NCI-H2081 treated with DMSO at 0.1 percent for 48 hours (cell line): ENCODE data around the gene RBM19.

Experiments
- DNase-seq: peaks from one replicate; lab custom pipeline; 2025; lab: John Stamatoyannopoulos, UW

RBM19 gene

DNA sequence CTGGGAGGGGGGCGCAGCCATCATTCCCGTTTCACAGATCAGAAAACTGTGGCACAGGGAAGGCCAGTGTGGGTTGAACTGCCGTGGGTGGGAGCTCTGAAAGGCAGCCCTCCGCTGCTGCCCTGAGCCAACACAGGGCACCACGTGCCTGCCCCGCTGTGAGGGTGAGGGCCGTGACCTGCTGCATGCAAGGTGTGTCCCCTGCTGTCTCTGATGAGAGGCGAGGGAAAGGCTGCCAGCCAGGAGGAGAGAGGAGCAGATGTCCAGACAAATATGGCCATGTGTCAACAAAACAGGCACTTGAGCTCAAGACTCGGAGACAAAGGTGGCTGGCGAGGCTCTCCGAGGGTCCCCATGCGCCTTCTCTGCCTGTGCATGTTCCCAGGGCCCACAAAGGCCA is 108.8 kb downstream of the RBM19 start:
- DNase-seq = no peak

DNA sequence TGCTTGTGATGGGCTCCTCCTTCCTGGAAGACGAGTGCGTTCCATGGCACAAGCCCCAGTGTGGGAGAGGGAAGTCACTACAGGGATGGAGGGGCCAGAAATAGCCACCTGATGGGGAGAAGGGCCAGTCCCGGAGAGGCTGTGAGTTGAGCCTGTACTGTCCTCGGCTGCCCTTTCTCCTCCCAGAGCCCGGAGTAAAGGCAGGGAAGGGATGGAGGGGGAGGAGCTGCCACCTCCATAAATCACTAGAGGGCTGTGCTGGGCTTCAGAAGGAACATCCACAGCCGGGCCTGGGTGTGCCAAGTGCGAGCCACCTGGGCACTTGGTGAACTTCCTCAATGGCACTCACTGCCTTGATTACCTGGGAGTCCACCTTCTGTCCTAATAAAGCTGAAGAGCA is 110.1 kb downstream of the RBM19 start:
- DNase-seq = no peak

DNA sequence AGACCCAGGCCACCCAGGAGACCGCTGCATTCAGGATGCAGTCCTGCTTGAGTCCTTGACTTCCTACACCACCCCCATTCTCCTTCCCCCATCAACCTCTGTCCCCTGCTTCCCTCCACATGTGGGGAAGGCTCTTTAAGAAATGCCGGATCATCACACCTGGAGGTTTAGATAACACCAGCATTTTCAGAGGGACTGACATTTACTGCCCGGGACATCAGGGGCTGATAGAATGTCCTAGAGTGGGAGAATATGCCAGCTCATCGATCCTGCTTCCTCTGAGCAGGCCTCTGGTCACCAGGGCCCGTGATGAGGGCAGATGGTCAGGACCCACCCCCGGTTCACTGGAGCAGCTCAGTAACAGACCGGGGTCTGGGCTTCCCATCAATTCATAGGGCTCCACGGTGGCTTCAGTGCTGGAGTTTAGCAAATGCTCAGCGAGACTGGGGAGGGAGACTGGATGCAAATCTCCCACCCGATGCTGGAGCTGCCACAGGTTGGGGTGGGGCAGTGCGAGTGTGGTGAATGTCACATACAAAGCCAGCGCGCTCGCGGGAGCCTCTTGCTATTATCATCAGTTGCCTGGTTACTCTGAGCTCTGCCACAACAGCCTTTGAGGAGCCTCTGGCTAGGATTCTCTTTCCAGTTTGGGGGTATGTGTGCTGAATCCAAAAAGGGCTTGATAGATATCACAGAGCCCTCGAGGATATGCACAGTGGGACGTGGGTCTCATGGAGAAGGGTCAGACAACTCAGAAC is 111.6 kb downstream of the RBM19 start:
- DNase-seq = no peak

DNA sequence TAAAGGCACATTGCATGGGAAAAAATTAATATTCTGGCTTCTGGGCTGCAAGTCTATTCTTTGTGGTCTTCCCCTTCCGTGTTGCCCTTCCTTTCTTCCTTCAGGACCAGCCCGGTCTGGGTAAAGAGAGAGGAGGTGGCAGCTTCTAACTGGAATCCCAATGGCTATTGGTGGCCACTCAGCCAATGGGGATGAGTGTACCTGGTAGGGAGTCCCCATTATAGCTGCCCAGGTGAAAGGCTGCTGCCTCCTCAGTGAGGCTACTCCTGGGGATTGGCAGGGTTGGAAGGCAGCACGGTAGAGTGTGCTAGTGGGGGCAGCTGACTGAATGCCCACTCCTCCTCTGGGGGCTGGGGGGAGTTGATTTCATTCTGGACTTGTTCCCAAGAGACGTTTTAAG is 112.6 kb downstream of the RBM19 start:
- DNase-seq = no peak

DNA sequence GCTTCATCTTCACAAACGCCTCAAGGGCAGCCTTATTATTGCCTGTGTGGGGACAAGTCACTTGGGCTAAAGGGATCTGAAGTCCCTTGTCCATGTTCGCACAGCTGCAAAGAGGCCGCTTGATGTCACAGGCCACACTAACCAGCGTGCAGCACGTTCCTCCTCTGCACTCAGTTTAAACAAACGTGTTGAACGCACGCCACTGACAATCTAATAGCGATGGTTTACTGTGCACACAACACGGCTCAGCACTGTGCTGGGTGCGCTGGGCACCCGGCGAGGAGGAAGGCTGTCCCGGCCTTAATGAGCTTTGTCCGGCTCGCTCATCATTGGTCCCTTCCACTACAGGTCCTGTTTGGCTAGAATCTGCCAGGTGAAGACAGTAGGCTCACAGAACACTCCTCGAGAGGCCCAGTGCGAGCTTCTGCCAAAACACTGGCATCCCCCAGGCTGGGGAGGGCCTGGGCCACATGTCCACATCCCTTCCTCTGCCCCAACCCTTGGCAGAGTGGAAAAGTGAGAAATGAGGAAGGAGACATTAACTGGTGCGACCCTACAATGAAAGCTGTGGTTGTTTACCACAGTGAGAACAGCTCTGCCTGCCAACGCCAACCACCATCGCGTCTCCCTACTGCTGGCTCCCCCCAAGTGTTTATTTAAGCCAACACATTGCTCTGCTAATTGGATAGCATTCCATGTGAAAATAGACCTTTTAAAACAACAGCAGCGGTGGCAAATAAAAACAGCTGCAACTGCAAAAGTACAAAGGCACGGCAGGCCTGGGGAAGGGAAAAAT is 113.2 kb downstream of the RBM19 start:
- no peak for DNase-seq

DNA sequence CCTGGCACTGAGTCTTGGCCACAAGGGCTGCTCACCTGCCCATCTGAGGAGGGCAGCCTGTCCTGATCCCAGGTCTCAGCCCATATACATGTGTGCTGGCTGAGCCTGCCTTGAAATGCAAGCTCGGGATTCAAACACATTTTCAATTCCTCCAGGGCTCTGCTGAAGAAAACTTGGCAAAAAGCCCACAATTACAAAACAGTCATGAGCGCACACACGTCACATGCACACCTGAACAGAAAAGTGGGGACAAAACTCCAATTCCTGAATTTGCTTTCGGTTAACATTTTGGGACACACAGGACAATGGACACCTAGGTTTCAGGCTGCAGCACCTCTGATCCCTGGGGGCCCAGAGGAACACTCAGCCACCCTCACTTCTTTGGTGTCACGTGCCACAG is 113.9 kb downstream of the RBM19 start:
- DNase-seq = no peak

DNA sequence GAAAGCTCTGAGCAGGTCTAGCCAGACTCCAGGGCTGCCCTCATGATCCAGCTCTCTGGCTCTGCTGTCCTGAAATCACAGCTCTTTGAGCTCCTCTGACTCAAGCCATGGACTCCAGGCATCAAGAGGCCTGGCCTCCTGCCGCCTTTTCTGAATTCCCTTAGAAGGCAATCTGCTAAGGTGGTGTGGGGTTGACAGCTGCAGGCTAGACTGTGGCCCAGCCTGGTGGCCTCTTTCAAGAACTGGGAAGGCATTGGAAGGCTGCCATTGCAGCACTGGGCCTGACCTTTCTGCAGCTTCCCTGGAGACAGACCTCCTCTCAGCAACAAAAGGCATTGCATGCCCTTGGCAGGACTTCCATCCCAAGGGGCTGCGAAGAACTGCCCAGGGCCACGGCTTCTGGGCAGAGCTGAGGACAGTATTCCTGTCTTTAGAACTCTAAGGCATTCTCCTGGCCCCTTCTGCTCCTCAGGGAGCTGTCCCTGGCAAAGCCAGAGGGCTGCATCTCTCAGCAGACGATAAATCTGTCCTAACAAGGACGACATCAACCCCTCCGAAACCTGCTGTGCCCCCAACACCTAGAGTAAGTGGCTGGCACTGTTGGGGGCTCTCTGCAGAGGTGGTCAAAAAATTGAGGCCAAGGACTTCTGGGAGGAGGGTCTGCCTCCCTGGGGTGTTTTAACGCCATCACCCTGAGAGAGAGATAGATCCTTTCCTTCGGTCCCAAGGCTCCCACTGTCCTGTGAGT is 115.6 kb downstream of the RBM19 start:
- DNase-seq = no peak

DNA sequence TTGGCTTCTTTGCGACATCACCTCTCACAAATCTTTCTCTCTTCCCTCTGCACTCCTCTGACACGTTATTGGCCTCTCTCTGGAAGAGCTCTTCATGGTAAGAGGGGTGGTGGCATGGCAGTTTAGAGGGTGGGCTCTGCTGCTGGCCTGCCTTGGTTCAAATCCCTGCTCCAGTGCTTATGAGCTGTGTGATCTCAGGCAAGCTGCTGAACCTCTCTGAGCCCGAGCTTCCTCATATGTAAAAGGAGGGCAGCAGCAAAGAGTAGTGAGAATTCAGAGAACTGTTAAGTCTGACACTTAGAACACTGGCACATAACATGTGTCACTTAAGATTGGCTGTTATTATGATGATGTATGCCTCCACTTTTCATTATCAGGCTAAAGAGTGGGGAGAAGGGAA is 118.3 kb downstream of the RBM19 start:
- no peak for DNase-seq

DNA sequence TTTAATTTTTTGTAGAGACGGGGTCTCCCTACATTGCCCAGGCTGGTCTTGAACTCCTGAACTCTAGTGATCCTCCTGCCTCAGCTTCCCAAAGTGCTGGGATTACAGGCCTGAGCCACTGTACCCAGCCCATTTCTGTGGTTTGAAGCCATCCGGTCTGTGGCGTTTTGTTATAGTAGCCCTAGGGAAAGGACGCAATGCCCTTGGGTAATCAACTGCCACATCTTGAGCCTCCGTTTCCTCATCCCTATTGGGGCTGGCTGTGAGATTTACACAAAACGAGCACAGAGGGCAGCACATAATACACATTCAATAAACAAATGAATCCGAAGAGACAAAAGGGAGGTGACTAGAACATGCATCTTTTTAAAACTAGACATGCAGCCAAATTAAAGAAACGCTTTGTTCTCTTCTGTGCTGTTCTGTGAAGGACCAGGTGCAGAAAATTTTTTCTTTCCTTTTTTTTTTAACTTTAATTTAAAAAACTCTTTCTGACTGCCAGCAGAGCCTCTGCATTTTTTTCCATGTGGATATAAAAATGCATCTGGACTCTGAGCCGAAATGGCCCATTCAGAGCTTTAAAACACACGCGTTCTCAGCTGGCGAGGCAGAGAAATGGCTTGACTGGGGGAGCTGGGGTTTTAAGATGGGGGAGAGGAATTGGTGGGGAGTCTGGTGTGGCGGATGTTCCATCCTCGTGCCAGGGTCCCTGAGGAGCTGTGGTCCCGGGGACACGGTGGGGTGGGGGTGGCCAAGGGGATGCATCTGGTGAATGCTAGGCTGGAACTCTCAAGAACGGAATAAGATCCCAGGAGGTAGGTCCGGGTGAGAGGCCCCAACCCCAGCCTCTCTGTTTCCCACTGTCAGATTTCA is 119.0 kb downstream of the RBM19 start:
- DNase-seq = no peak

DNA sequence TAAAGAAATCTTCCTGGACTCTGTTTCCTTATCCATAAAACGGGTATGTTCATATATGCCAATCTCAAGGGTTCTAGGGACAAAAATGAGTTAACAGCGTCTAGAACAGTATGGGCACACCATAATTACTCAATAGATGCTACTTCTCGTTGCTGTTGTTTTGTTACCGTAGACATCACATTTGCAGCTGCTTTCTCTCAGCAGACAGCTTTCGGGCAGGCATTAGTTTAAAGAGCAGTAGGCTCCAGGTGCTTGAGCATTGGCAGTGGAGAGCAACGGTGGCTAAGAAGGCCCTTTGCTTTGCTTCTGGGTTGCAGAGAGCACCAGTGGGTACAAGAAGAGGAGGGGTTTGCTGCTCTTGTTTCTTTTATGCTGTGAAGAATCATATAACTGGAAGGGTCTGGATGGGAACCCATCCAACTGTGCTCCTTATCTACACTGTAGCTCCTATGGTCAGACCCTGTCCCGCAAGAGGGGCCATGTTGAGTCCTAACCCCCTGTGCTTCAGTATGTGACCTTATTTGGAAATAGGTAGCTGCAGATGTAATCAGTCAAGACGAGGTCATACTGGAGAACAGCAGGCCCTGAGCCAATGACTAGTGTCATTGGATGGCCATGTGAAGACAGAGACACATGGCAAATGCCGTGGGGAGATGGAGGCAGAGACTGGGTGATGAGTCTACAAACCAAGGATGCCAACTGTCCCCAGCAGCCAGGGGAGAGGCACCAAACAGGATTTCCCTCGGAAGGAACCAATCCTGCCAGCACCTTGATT is 120.0 kb downstream of the RBM19 start:
- no peak for DNase-seq

DNA sequence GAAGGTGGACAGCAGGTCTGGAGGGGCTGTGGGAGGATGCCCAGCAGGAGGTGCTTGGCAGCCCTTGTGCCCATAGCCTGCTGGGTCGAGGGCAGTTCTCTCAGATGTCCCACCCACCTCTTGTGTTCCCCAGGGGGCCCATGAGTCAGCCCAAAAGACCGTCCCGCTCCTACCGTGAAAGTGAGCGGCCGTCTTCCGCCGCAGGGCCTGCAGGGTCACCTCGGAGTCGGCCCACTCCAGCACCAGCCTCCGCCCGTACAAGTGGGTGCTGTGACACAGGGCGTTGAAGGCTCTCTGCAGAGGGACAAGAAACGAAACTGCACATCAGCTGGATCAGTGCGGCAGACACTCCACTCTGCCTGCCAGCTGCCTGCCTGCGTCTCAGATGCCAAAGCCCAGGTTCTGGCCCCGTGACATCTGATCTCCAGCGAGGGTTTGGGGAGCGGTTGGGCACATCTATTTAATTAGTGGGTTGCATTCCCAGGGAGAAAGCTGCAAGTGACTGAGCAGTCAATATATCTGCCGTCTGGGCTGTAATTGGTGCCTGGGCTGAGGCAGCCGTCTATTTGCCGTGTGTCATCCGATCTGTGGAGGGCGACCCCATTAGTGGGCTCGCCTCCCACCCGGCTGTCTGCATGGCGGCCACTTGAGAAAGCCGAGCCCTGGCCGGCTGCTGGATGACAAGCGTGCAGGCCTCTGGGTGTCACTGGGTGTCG is 121.5 kb downstream of the RBM19 start:
- DNase-seq = no peak

DNA sequence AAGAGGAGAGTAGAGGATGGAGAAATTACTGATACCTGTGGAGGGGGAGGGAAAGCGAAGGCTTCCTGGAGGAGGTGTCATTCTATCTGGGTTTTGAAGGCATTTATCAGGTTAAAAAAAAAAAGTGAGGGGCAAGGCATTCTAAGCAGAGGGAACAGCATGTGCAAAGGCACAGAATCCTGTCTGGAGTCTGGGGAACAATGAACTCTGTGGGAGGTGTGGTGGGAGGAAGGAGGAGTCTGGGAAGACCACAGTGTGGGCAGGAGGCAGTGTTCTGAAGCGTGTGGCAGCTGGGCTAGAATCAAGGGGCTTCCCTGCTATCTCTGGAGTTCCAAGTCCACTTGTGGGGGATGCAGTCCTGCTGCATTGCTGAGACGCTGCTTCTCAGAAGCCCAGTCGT is 123.4 kb downstream of the RBM19 start:
- no peak for DNase-seq

DNA sequence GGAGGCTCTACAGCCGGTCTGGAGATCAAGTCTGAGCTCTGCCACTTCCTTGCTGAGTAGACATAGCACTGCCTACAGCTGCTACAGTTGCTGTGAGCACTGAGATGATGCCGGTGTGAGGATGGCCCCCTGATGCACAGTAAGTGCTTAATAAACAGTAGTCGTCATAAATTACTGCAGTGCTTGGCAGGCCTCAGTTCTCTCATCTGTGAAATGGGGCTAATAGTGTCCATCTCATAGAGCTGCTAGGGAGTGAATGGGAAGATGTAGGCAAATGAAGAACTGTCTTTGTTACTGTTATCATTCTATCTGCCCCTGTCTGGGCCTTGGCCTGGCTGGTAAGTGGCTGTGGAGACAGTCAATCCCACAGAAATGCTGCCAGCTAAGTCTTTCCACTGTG is 124.3 kb downstream of the RBM19 start:
- no peak for DNase-seq

DNA sequence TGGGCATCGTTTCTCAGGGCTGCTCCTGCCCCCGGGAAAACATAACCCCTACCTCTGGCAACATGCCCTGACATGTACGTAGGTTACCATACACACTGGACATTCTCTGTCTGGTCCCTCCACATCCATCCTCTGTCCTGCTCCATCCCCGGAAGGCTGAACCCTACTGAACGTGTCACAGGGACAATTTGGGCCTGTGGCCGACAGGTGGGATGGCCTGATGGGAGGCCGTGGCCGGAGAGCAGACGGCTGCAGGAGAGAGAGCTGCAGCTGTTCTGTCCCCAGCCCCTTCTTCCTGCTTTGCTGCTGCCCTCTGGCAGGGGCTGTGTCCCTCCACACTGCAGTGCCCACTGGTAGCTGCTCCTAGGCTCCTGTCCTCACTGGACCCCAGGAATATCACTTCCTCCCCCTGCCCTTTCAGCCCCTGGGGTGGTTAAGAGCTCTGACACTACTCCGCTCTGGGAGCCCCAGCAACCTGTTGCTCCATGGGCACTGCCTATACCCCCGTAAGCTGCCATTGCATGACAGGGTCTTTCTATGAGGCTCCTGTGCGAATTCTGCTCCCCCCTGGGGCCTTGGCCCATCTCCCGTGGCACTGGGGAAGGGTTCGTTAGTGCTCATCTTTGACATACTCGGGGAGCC is 125.6 kb downstream of the RBM19 start:
- no peak for DNase-seq

DNA sequence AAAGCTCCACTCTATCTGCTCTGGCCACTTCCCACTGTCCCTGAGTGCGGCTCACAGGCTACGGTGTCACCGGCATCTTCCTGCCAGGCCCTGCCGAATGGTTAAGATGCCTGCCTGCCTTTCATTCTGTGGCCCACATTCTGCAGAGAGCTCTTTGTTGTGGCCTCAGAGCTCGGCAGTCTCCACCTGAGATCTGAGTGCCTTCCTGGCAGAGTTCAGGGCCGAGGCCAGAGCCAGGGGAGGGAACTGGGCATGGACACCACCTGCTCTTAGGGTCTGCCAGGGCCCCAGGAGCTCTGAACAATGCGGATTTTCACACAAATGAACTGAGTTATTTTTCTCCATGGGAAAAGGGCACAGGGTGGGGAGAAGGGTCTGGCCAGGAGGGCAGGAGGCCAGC is 127.2 kb downstream of the RBM19 start:
- no peak for DNase-seq

DNA sequence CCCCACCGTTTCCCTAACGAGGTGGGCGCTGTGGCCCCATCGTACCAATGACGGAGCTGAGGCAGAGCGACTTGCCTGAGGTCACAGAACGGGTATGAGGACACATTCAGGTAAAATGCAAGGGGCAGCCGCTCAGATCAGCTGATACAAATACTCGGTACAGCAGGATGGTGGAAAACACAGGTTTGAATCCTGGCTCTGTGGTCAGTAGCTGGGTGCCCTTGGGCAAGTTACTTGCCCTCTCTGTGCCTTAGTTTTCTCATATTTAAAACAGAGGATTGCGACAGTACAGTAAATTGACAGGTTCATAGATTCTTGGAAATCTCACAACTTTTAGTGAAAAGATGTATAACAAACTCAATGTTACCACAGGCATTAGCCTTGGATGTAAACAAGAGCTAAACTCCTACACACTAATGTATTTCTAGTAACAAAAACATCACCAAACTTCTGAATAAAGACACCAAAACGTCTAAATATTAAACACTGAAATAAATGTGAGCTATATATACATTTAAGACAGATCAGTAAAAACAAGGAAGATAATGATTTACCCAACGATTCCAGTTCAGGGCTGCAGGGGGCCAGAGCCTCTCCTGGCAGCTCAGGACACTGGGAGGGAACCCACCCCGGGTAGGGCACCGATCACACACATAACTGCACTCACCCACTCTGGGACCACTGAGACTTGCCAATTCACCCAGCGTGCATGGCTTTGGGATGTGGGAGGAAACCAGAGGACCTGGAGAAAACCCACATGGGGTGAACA is 128.4 kb downstream of the RBM19 start:
- DNase-seq = no peak

DNA sequence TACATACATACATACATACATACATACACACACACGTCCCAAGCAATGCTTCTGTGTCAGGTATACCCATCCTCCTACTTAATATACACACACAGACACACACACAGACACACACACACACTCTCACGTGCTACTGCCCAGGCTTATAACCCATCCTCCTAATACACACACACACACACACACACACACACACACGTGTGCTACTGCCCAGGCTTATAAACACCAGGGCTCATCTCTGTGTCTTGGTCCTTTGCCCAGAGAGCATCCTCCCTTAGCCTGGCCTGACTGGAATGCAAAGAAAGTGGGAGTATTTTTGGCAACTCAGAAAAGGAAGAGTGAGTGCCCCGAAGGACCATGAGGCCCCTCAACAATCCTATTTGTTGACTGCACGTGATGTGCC is 129.0 kb downstream of the RBM19 start:
- no peak for DNase-seq

DNA sequence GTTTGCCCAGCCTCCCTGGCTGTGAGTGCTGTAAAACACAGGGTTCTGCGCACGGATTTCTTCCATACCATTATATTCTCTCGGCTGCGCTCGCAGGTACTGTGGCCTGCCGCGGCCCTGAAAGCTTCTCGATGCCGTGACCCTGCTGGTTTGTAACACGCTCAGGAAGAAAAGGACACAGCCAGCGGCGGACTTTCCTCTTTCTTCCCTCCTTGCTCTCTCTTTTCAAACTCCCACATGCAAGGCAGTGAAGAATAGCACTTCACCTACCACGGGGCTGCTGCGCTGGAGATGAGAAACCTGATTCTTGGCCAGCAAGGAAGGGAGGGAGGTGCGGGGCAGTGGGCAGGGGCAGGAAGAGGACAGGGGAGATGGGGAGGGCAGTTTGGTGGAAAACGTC is 130.2 kb downstream of the RBM19 start:
- no peak for DNase-seq

DNA sequence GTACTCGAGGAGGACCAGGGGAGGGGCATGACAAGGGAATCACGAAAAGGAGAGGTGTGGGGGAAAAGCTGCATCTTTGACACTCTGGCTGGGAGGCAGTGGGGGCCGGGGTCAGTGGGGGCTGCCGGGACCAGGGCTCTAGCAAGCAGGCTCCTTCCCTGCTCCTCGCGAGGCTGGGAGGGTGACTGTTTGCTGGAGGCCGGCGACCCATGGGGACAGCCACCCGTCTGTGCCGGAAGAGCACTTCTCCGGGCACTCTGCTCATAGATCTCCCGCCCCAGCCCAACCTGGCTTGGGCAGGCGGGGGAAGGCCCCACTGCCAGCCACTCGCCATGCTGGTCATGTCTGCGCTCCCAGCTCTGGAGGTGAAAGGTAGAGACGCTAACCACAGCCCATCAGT is 130.7 kb downstream of the RBM19 start:
- no peak for DNase-seq
